Right lobe of liver (tissue), 6 donors: Measurements from ENCODE around the gene STK17A. TPM values are rescaled to one million over a fixed set of nuclear protein-coding genes. Genes with fewer than 3 reads are reported as not detected.

Experiments used
- ATAC-seq, 4 donors: fragments of 200-7000 bp; cut with Tn5 transposase; one replicate each; pipeline ENCODE4 v1.9.1; 2020; ENCODE audit warnings: mild to moderate bottlenecking in 4 of 4, moderate library complexity in 4 of 4
- DNase-seq, 3 donors: peaks; one replicate each; pipeline ENCODE4 v3.0.0-alpha.2; 2020
- H3K27ac ChIP-seq, 3 donors: fragments of 200-600 bp; one replicate each; pipeline ENCODE4 v1.8.0; 2022
- H3K27me3 ChIP-seq, 2 donors: fragments of 200-600 bp; one replicate each; pipeline ENCODE4 v1.8.0; 2022
- H3K36me3 ChIP-seq, 4 donors: fragments of 200-600 bp; sonication (generic) in 1 of 4; one replicate each; pipeline versions ENCODE4 v1.5.1 to v1.8.0; 2017 to 2022; ENCODE audit warnings: control low read depth in 1 of 4
- H3K4me1 ChIP-seq, 4 donors: fragments of 200-600 bp; sonication (generic) in 1 of 4; one replicate each; pipeline versions ENCODE4 v1.5.1 to v1.8.0; 2017 to 2022; ENCODE audit warnings: control low read depth in 1 of 4
- H3K4me3 ChIP-seq, 3 donors: fragments of 200-600 bp; one replicate each; pipeline ENCODE4 v1.8.0; 2022
- H3K9me3 ChIP-seq, 4 donors: fragments of 200-600 bp; sonication (generic) in 1 of 4; one replicate each; pipeline versions ENCODE4 v1.5.1 to v1.8.0; 2017 to 2022; ENCODE audit warnings: control low read depth in 1 of 4
- CTCF ChIP-seq, 4 donors: fragments of 200-600 bp in 3 of 4; fragments of 450-650 bp in 1 of 4; IDR thresholded peaks; one replicate each; pipeline versions ENCODE4 v1.5.1 to v1.8.0; 2016 to 2022; ENCODE audit warnings: antibody characterized with exemption in 4 of 4, mild to moderate bottlenecking in 2 of 4
- POLR2A ChIP-seq: fragments of 450-650 bp; IDR thresholded peaks from one replicate; pipeline ENCODE4 v1.6.1; 2017; ENCODE audit warnings: antibody characterized with exemption, mild to moderate bottlenecking
- WGBS: methylation state at CpG from one replicate; pipeline ENCODE4 v1.1.6; 2018; ENCODE audit warnings: low coverage, low lambda C conversion rate; ENCODE audit not compliant: insufficient coverage; ENCODE audit errors: missing lambda C conversion rate; 5-methylcytosine and 5-hydroxymethylcytosine counted together
- intact Hi-C, 2 donors: fragments of 100-400 bp; cut with DNase I; formaldehyde crosslinking; loops; one replicate each; pipeline versions ENCODE4 v1.11.2 to v1.14.1; 2022
- total RNA-seq, 6 experiments: library from RNA; depleted of rRNA in 2 of 6; stranded (reverse); fragments of >200 nt in 2 of 6; fragmentation: NEBNext Ultra II Directional in 3 of 6; extraction: Animal tissue kit (Norgen Biotek cat#: 25700) in 3 of 6; gene quantifications; one replicate each; pipeline versions ENCODE4 v1.1.0 to v1.2.4, GENCODE V29; 2016 to 2023
- donor health status: DM: no; HTN: yes; CAD: no.
- donor health status: DM: no; HTN: no; CAD: no.
- donor health status: DM: no; HTN: no; CAD: no.
- donor health status: DM: no; HTN: yes; CAD: no.
- donor health status: DM: no; HTN: yes; CAD: no.

STK17A gene
- total RNA-seq, 6 experiments from 2014 or later: 1.7 to 20.9 (median 7.9) TPM

GRCh38 chr7:43546231-43546630, 36.7 kb upstream of the STK17A start:
- no peak for DNase-seq

GRCh38 chr7:43550427-43550826, 32.5 kb upstream of the STK17A start:
- TF ChIP-seq POLR2A (no peak), CTCF (IDR thresholded peaks at IDR 0.05) (no peak)
- DNase-seq (no peak), ATAC-seq (no peak)
- H3K27ac ChIP-seq: no peak overlapping the region
- H3K4me3 ChIP-seq: no peak overlapping the region
- intact Hi-C loops: no loop called here
- H3K27me3 ChIP-seq: no peaks in the 10 kb centered on the region
- H3K4me1 ChIP-seq: no peaks in the 10 kb centered on the region
- H3K36me3 ChIP-seq: no peaks in the 10 kb centered on the region
- WGBS: 92% methylated on average over 12 of the region's 16 CpGs
- H3K9me3 ChIP-seq: no peaks in the 10 kb centered on the region

More at GRCh38 chr7:43546231-43546630, 36.7 kb upstream of the STK17A start:
- ATAC-seq: no peak
- Histone ChIP-seq H3K36me3 (no peaks in the 10 kb centered on the region), H3K9me3 (no peaks in the 10 kb centered on the region), H3K27me3 (no peaks in the 10 kb centered on the region), H3K27ac (no peak overlapping the region), H3K4me1 (no peaks in the 10 kb centered on the region), H3K4me3 (no peak overlapping the region)
- TF ChIP-seq POLR2A (no peak), CTCF (IDR thresholded peaks at IDR 0.05) (no peak)
- intact Hi-C loops: no loop called here

GRCh38 chr7:43552122-43552521, 30.8 kb upstream of the STK17A start:
- TF ChIP-seq CTCF (IDR thresholded peaks at IDR 0.05): no peak
- no peak for TF ChIP-seq POLR2A
- intact Hi-C loops: no loop called here
- no peak overlapping the region for H3K4me3 ChIP-seq
- DNase-seq (no peak), ATAC-seq (no peak)
- no peaks in the 10 kb centered on the region for H3K9me3 ChIP-seq
- H3K27ac ChIP-seq: no peak overlapping the region
- H3K27me3 ChIP-seq: no peaks in the 10 kb centered on the region
- H3K36me3 ChIP-seq: no peaks in the 10 kb centered on the region
- 58% methylated on average over 8 of the region's 8 CpGs for WGBS
- no peaks in the 10 kb centered on the region for H3K4me1 ChIP-seq

- Histone ChIP-seq H3K4me1 (no peaks in the 10 kb centered on the region), H3K36me3 (no peaks in the 10 kb centered on the region), H3K27ac (no peak overlapping the region), H3K27me3 (no peaks in the 10 kb centered on the region), H3K4me3 (no peak overlapping the region), H3K9me3 (no peaks in the 10 kb centered on the region)
- peak in 1 of 4 donors; percentile 13 for ATAC-seq
- 72% methylated on average over 3 of the region's 3 CpGs for WGBS
- no peak for DNase-seq
- intact Hi-C loops: no loop called here
- TF ChIP-seq POLR2A: no peak
- TF ChIP-seq CTCF (IDR thresholded peaks at IDR 0.05): no peak
Measured at GRCh38 chr7:43553999-43554398, 28.9 kb upstream of the STK17A start.

- WGBS: 76% methylated on average over 9 of the region's 15 CpGs
- H3K4me3 ChIP-seq: no peak overlapping the region
- no peak for ATAC-seq
- no peak overlapping the region for H3K27ac ChIP-seq
- TF ChIP-seq POLR2A: no peak
- no peak for TF ChIP-seq CTCF (IDR thresholded peaks at IDR 0.05)
- intact Hi-C loops: no loop called here
- DNase-seq: no peak
- H3K4me1 ChIP-seq: no peaks in the 10 kb centered on the region
- H3K36me3 ChIP-seq: no peaks in the 10 kb centered on the region
- no peaks in the 10 kb centered on the region for H3K9me3 ChIP-seq
- H3K27me3 ChIP-seq: no peaks in the 10 kb centered on the region
Measured at GRCh38 chr7:43554423-43554822, 28.5 kb upstream of the STK17A start.
